PC-3 (cell line): Measurements from ENCODE around the gene CBARP.

Experiments
- EZH2phosphoT487 ChIP-seq: fragments of 300-600 bp; sonication (generic); IDR thresholded peaks from 2 replicates; pipeline ENCODE4 v1.6.1; 2018; ENCODE audit warnings: mild to moderate bottlenecking, antibody characterized with exemption, low read length, borderline replicate concordance
- TF ChIP-seq, protein P1 (sequence below): fragments of 300-600 bp; sonication (generic); conservative IDR thresholded peaks from 2 replicates; pipeline ENCODE4 v1.5.1; 2017; ENCODE audit warnings: antibody characterized with exemption, low read depth, mild to moderate bottlenecking, low read length

DNA sequence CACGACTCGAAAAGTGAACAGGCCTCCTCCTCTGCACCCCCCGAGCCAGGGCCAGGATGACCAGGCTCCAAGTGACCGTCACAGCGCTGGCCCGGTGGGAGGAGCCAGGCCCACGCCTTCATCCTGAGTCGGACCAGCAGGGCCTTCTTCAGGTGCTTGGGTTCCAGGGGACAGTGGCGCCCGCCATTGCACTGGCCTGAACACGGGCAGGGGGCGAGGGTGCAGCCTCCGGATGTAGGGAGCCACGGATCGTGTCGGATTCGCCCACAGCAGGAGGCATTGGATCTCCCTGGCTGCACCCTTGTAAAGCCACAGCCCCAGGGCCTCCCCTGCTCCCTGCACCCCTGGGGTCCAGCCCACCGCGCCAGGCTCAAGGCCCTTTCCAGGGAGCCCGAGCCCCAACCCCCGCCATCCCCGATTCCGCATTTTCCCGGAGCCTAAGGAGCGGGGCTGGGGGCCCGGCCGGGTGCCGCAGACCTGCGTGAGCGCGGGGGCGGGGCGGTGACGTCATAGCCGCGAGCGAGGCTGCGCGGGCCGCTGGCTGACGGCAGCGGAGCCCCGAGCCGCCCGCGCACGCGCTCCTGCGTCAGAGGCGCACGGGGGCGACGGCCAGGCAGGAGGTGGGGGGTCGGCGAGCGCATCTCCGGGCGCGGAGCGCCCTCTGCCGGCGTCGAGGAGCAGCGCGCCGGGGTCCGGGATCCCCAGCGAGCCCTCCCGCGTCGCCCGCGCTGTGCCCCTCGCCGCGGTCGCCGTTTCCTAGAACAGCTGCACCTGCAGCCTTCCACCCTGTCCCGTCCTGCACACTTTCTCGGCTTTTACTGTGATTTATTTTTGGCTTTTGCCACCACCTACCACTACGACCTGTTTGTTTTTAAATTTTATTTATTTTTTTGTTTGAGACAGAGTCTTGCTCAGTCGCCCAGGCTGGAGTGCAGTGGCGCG lies 2.3 kb upstream of the CBARP start:
- TF ChIP-seq, protein P1, sequence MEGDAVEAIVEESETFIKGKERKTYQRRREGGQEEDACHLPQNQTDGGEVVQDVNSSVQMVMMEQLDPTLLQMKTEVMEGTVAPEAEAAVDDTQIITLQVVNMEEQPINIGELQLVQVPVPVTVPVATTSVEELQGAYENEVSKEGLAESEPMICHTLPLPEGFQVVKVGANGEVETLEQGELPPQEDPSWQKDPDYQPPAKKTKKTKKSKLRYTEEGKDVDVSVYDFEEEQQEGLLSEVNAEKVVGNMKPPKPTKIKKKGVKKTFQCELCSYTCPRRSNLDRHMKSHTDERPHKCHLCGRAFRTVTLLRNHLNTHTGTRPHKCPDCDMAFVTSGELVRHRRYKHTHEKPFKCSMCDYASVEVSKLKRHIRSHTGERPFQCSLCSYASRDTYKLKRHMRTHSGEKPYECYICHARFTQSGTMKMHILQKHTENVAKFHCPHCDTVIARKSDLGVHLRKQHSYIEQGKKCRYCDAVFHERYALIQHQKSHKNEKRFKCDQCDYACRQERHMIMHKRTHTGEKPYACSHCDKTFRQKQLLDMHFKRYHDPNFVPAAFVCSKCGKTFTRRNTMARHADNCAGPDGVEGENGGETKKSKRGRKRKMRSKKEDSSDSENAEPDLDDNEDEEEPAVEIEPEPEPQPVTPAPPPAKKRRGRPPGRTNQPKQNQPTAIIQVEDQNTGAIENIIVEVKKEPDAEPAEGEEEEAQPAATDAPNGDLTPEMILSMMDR: peak; percentile 61
- TF ChIP-seq EZH2phosphoT487: no peak
